AG08396 (cell line): ENCODE results near the gene FUOM.

Experiments used
- DNase-seq: peaks from one replicate; pipeline ENCODE4 v3.0.0; 2012; ENCODE audit warnings: low spot score, mixed read lengths

The FUOM gene

GRCh38 chr10:133311570-133311969 is 46.2 kb downstream of the FUOM start:
- DNase-seq = no peak

GRCh38 chr10:133310789-133311188 is 47.0 kb downstream of the FUOM start:
- no peak for DNase-seq

- no peak for DNase-seq
These were observed 47.4 kb downstream of the FUOM start for GRCh38 chr10:133310399-133310755.

GRCh38 chr10:133309720-133310398 is 48.0 kb downstream of the FUOM start:
- no peak for DNase-seq

GRCh38 chr10:133309100-133309719 is 48.6 kb downstream of the FUOM start:
- DNase-seq = peak; percentile 99

GRCh38 chr10:133308421-133309099 is 49.3 kb downstream of the FUOM start, which contains the start of the genes TUBGCP2 and ZNF511:
TUBGCP2 (minus strand) TSS chr10:133308872; CDS start chr10:133302941, 5,931 bp downstream.
ZNF511 (plus strand) TSS chr10:133308914; CDS start chr10:133308944, 30 bp downstream.
- DNase-seq = peak; percentile 95

GRCh38 chr10:133307776-133308420 is 49.9 kb downstream of the FUOM start:
- DNase-seq = peak; percentile 60

GRCh38 chr10:133306941-133307379 is 50.9 kb downstream of the FUOM start:
- DNase-seq = no peak

- DNase-seq = no peak
These were observed 51.7 kb downstream of the FUOM start for GRCh38 chr10:133306097-133306476.
